HCT116 (cell line): ENCODE results near the gene SLMAP. TPM values are rescaled to one million over a fixed set of nuclear protein-coding genes. Genes with fewer than 3 reads are reported as not detected.

ENCODE experiments used
- ATAC-seq: fragments of 200-7000 bp; cut with Tn5 transposase; 2 replicates; pipeline ENCODE4 v1.9.1; 2020; ENCODE audit warnings: mild to moderate bottlenecking, moderate library complexity
- BruUV-seq: library from RNA; stranded (reverse); fragments of 400-500 nt; replicated peaks from 2 replicates; lab custom pipeline; 2021; lab: Mats Ljungman, UMichigan
- CTCF ChIA-PET: fragments of 300-600 bp; sonication (Branson Sonifier 250); formaldehyde crosslinking; loops from one replicate; lab custom pipeline; 2021; ENCODE audit warnings: antibody characterized with exemption; lab: Charles Lee
- POLR2A ChIA-PET: fragments of 300-600, 350-600 bp; sonication (Branson Sonifier 250); formaldehyde crosslinking; loops from one replicate; lab custom pipeline; 2021; ENCODE audit warnings: antibody characterized with exemption; lab: Charles Lee
- RAD21 ChIA-PET, 2 experiments: fragments of 300-600 bp; sonication (Branson Sonifier 250); formaldehyde crosslinking; loops; one replicate each; lab custom pipeline; 2023; ENCODE audit warnings: low total read pairs in 2 of 2; ENCODE audit not compliant: uncharacterized antibody in 2 of 2, unreplicated experiment in 2 of 2, low non-redundant PET in 1 of 2; lab: Charles Lee
- DNase-seq: peaks from one replicate; pipeline ENCODE4 v3.0.0-alpha.2; 2010; ENCODE audit warnings: low read depth, low spot score
- H2AFZ ChIP-seq: fragments of 200-600 bp; shearing (Covaris generic), sonication (generic); 2 replicates; pipeline ENCODE4 v1.6.1; 2017; ENCODE audit warnings: low read depth, mixed run types, mixed read lengths, antibody characterized with exemption, low read length; ENCODE audit not compliant: poor library complexity, severe bottlenecking
- H3K27ac ChIP-seq: 2 replicates; pipeline ENCODE4 v1.5.1; 2012; ENCODE audit warnings: low read depth, low read length
- H3K27me3 ChIP-seq: fragments of 200-600 bp; sonication (generic); 2 replicates; pipeline ENCODE4 v1.6.1; 2016; ENCODE audit warnings: mixed run types, low read length, mixed read lengths; ENCODE audit not compliant: insufficient read depth
- H3K36me3 ChIP-seq, 2 experiments: fragments of 200-500 bp in 1 of 2; fragments of 200-600 bp in 1 of 2; sonication (Bioruptor generic) in 1 of 2; sonication (generic) in 1 of 2; 2 replicates each; pipeline versions ENCODE4 v1.5.1 to v1.6.1; 2014 to 2016; ENCODE audit warnings: low read length in 2 of 2, inconsistent platforms in 1 of 2, mixed read lengths in 1 of 2, mixed run types in 1 of 2; ENCODE audit not compliant: insufficient read depth in 2 of 2, control insufficient read depth in 1 of 2
- H3K4me1 ChIP-seq, 2 experiments: fragments of 200-600 bp in 1 of 2; sonication (generic) in 1 of 2; 2 replicates each; pipeline versions ENCODE4 v1.5.1 to v1.6.1; 2012 to 2017; ENCODE audit warnings: low read length in 2 of 2, inconsistent platforms in 1 of 2, mild to moderate bottlenecking in 1 of 2, mixed read lengths in 1 of 2, mixed run types in 1 of 2, moderate library complexity in 1 of 2; ENCODE audit not compliant: insufficient read depth in 2 of 2, control insufficient read depth in 1 of 2
- H3K4me2 ChIP-seq: fragments of 200-600 bp; sonication (generic); 2 replicates; pipeline ENCODE4 v1.6.1; 2017; ENCODE audit warnings: mixed run types, low read length, mixed read lengths
- H3K4me3 ChIP-seq, 2 experiments: fragments of 200-600 bp in 1 of 2; sonication (generic) in 1 of 2; replicated peaks in 1 of 2; 2 replicates each; pipeline ENCODE4 v1.5.1; 2011 to 2016; ENCODE audit warnings: low read length in 2 of 2, control low read depth in 1 of 2, low read depth in 1 of 2, mild to moderate bottlenecking in 1 of 2, mixed read lengths in 1 of 2, mixed run types in 1 of 2
- H3K79me2 ChIP-seq: fragments of 200-600 bp; sonication (generic); 2 replicates; pipeline ENCODE4 v1.6.1; 2017; ENCODE audit warnings: mild to moderate bottlenecking, mixed run types, low read length, moderate library complexity, mixed read lengths; ENCODE audit not compliant: insufficient read depth
- H3K9ac ChIP-seq: fragments of 200-600 bp; sonication (generic); 2 replicates; pipeline ENCODE4 v1.6.1; 2016; ENCODE audit warnings: low read length, mixed read lengths
- H3K9me2 ChIP-seq: fragments of 200-600 bp; sonication (generic), shearing (Covaris generic); 2 replicates; pipeline ENCODE4 v1.6.1; 2017; ENCODE audit warnings: mixed run types, mild to moderate bottlenecking, moderate library complexity; ENCODE audit not compliant: insufficient read depth
- H3K9me3 ChIP-seq, 2 experiments: fragments of 200-500 bp in 1 of 2; fragments of 200-600 bp in 1 of 2; sonication (Bioruptor generic) in 1 of 2; sonication (generic) in 1 of 2; 2 replicates each; pipeline ENCODE4 v1.6.1; 2014 to 2017; ENCODE audit warnings: low read length in 2 of 2, mixed read lengths in 2 of 2, inconsistent platforms in 1 of 2, low read depth in 1 of 2, mild to moderate bottlenecking in 1 of 2, mixed run types in 1 of 2, moderate library complexity in 1 of 2; ENCODE audit not compliant: control insufficient read depth in 1 of 2, insufficient read depth in 1 of 2
- H4K20me1 ChIP-seq: fragments of 200-600 bp; sonication (generic), shearing (Covaris generic); 2 replicates; pipeline ENCODE4 v1.6.1; 2017; ENCODE audit warnings: mixed run types, mild to moderate bottlenecking, moderate library complexity; ENCODE audit not compliant: insufficient read depth
- CBX3 ChIP-seq: IDR thresholded peaks from 2 replicates; pipeline ENCODE4 v1.6.1; 2012; ENCODE audit warnings: low read depth
- ELF1 ChIP-seq: IDR thresholded peaks from 2 replicates; pipeline ENCODE4 v1.6.1; 2012; ENCODE audit warnings: low read depth, borderline replicate concordance
- EZH2 ChIP-seq: fragments of 200-600 bp; sonication (generic); IDR thresholded peaks from 2 replicates; pipeline ENCODE4 v1.6.1; 2017; ENCODE audit warnings: antibody characterized with exemption, mixed run types
- EZH2phosphoT487 ChIP-seq: fragments of 200-600 bp; IDR thresholded peaks from 2 replicates; pipeline ENCODE4 v1.6.1; 2018; ENCODE audit warnings: antibody characterized with exemption, borderline replicate concordance
- JUND ChIP-seq: IDR thresholded peaks from 2 replicates; pipeline ENCODE4 v1.6.1; 2012
- POLR2A ChIP-seq: IDR thresholded peaks from 2 replicates; pipeline ENCODE4 v1.7.0; 2011; ENCODE audit warnings: borderline replicate concordance; ENCODE audit not compliant: insufficient read depth, insufficient read length; ENCODE audit errors: extremely low read depth
- POLR2AphosphoS5 ChIP-seq: IDR thresholded peaks from 2 replicates; pipeline ENCODE4 v1.6.1; 2011; ENCODE audit warnings: mild to moderate bottlenecking, low read depth, low read length, moderate library complexity
- RAD21 ChIP-seq: IDR thresholded peaks from 2 replicates; pipeline ENCODE4 v1.6.1; 2012; ENCODE audit warnings: low read depth, mild to moderate bottlenecking
- SIN3A ChIP-seq: IDR thresholded peaks from 2 replicates; pipeline ENCODE4 v1.6.1; 2012; ENCODE audit warnings: low read depth
- SRF ChIP-seq: IDR thresholded peaks from 2 replicates; pipeline ENCODE4 v1.6.1; 2012; ENCODE audit warnings: low read depth
- TCF7L2 ChIP-seq: IDR thresholded peaks from 2 replicates; pipeline ENCODE4 v1.7.0; 2011; ENCODE audit warnings: borderline replicate concordance, inconsistent platforms; ENCODE audit not compliant: insufficient read depth, insufficient read length; ENCODE audit errors: extremely low read depth
- YY1 ChIP-seq: IDR thresholded peaks from 2 replicates; pipeline ENCODE4 v1.6.1; 2011; ENCODE audit warnings: low read length, low read depth, moderate library complexity, mild to moderate bottlenecking; ENCODE audit not compliant: insufficient replicate concordance; ENCODE audit errors: extremely low read depth
- ZFX ChIP-seq: fragments of 450-650 bp; IDR thresholded peaks from 2 replicates; pipeline ENCODE4 v1.6.1; 2017
- ZNF274 ChIP-seq: fragments of 200-500 bp; sonication (Bioruptor generic); IDR thresholded peaks from 2 replicates; pipeline ENCODE4 v1.6.1; 2014; ENCODE audit warnings: mild to moderate bottlenecking, low read depth, low read length, inconsistent platforms
- intact Hi-C: fragments of 100-400 bp; cut with micrococcal nuclease; formaldehyde crosslinking; loops from 2 replicates; pipeline ENCODE4 v1.10.0; 2022
- total RNA-seq: library from RNA; stranded (reverse); gene quantifications from one replicate; pipeline ENCODE4 v1.2.1, GENCODE V29; 2021; ENCODE audit not compliant: unreplicated experiment
- TF ChIP-seq, protein P1 (sequence below): IDR thresholded peaks from 2 replicates; pipeline ENCODE4 v1.6.1; 2012
- TF ChIP-seq, protein P2 (sequence below): IDR thresholded peaks from 2 replicates; pipeline ENCODE4 v1.6.1; 2011; ENCODE audit warnings: mild to moderate bottlenecking, low read length, moderate library complexity; ENCODE audit not compliant: insufficient replicate concordance; ENCODE audit errors: extremely low read depth
- TF ChIP-seq, protein P3 (sequence below): IDR thresholded peaks from 2 replicates; pipeline ENCODE4 v1.6.1; 2012; ENCODE audit warnings: low read depth

Gene SLMAP
- total RNA-seq, 1 experiment from 2014 or later, result 81.0 TPM

DNA sequence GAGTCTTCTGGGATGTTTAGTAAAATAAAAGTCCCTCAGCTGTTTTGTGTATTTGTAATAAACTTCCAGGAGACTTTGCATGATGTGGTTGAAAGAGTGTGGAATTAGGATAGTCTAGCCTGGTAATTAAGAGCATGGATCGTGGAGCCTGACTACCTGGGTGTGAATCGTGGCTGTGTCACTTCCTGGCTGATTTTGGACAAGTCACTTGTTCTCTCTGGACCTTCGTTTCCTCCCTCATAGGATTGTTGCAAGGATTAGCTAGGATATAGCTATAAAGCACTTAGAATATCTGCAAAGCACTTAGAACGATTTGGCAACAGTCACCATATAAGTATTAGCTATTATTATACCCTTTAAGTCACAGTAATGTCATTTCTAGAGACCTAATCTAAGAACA lies 40.2 kb downstream of the SLMAP start (continued):
- TF ChIP-seq, protein P1, sequence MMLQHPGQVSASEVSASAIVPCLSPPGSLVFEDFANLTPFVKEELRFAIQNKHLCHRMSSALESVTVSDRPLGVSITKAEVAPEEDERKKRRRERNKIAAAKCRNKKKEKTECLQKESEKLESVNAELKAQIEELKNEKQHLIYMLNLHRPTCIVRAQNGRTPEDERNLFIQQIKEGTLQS, result no peak

DNA sequence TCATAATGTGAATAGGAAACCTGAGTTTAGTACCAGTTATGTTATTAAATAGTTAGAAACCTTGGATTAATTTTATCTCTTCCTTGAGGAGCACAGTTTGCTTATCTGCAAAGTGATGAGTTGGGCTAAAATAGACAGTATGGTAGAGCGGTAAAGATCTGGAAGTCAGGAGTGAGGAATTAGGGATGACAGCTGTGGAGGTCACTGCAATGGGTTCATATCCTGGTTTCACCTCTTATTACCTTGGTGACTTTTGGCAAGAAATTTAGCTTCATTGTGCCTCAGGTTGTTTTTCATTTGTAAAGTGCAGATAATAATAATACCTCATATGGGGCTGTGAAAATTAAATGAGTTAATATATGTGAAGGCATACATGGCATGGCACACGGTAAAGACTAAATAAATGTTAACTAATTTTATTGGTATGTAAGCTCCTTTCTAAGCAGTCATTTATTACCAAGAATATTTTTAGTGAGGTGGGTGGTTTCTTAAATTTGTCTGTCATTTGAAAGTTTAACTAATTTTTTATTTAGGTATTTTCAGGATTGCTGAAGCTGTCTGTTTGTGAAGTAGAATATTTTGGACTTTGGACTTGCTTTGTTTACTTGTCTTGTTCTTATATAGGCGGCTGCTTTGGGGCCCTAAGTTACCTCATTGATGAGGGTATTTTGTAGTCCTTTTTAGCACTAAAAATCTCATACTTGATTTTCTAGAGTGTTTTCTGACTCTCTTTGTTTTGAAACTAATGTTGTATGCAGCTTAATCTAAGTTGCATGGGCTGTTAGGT lies 41.8 kb downstream of the SLMAP start:
- H3K27me3 ChIP-seq, result no peaks in the 10 kb centered on the region
- BruUV-seq, result no TSS peak
- H3K9me2 ChIP-seq, result no peaks in the 10 kb centered on the region
- DNase-seq (no peak), ATAC-seq (no peak)
- H3K9ac ChIP-seq, result no peak overlapping the region
- no peak overlapping the region for H3K4me3 ChIP-seq
- ChIA-PET RAD21 (no interaction called here), CTCF (no interaction called here), POLR2A (no interaction called here)
- no peaks in the 10 kb centered on the region for H3K9me3 ChIP-seq
- H3K4me2 ChIP-seq, result no peak overlapping the region; the same call in 1 of the 2 replicates
- H3K36me3 ChIP-seq, result no peaks in the 10 kb centered on the region
- no peak overlapping the region for H3K27ac ChIP-seq
- peaks cover 3% of the 10 kb centered on the region; the same call in 1 of the 2 replicates for H4K20me1 ChIP-seq
- H2AFZ ChIP-seq, result no peak overlapping the region
- peaks cover 53 to 75% of the 10 kb centered on the region in 2 experiments for H3K4me1 ChIP-seq
- intact Hi-C loops, result no loop called here
- peaks cover 97% of the 10 kb centered on the region for H3K79me2 ChIP-seq
- TF ChIP-seq, protein P2, sequence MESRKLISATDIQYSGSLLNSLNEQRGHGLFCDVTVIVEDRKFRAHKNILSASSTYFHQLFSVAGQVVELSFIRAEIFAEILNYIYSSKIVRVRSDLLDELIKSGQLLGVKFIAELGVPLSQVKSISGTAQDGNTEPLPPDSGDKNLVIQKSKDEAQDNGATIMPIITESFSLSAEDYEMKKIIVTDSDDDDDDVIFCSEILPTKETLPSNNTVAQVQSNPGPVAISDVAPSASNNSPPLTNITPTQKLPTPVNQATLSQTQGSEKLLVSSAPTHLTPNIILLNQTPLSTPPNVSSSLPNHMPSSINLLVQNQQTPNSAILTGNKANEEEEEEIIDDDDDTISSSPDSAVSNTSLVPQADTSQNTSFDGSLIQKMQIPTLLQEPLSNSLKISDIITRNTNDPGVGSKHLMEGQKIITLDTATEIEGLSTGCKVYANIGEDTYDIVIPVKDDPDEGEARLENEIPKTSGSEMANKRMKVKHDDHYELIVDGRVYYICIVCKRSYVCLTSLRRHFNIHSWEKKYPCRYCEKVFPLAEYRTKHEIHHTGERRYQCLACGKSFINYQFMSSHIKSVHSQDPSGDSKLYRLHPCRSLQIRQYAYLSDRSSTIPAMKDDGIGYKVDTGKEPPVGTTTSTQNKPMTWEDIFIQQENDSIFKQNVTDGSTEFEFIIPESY, result no peak
- TF ChIP-seq SIN3A (no peak), POLR2AphosphoS5 (no peak), POLR2A (no peak), SRF (no peak), EZH2 (no peak), JUND (no peak), CBX3 (no peak), ZFX (no peak), EZH2phosphoT487 (no peak), YY1 (no peak), RAD21 (no peak), ELF1 (no peak), ZNF274 (no peak), TCF7L2 (no peak)
- TF ChIP-seq, protein P3, sequence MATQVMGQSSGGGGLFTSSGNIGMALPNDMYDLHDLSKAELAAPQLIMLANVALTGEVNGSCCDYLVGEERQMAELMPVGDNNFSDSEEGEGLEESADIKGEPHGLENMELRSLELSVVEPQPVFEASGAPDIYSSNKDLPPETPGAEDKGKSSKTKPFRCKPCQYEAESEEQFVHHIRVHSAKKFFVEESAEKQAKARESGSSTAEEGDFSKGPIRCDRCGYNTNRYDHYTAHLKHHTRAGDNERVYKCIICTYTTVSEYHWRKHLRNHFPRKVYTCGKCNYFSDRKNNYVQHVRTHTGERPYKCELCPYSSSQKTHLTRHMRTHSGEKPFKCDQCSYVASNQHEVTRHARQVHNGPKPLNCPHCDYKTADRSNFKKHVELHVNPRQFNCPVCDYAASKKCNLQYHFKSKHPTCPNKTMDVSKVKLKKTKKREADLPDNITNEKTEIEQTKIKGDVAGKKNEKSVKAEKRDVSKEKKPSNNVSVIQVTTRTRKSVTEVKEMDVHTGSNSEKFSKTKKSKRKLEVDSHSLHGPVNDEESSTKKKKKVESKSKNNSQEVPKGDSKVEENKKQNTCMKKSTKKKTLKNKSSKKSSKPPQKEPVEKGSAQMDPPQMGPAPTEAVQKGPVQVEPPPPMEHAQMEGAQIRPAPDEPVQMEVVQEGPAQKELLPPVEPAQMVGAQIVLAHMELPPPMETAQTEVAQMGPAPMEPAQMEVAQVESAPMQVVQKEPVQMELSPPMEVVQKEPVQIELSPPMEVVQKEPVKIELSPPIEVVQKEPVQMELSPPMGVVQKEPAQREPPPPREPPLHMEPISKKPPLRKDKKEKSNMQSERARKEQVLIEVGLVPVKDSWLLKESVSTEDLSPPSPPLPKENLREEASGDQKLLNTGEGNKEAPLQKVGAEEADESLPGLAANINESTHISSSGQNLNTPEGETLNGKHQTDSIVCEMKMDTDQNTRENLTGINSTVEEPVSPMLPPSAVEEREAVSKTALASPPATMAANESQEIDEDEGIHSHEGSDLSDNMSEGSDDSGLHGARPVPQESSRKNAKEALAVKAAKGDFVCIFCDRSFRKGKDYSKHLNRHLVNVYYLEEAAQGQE, result no peak
- TF ChIP-seq, protein P1, result no peak
